GM12878 (cell line): Measurements from ENCODE around the gene PACSIN3. TPM values are rescaled to one million over a fixed set of nuclear protein-coding genes. Genes with fewer than 3 reads are reported as not detected.

Source experiments
- ATAC-seq: fragments of 200-7000 bp; cut with Tn5 transposase; 3 replicates; pipeline ENCODE4 v1.9.1; 2020; ENCODE audit warnings: mild to moderate bottlenecking, moderate library complexity
- BruUV-seq: library from RNA; stranded (reverse); fragments of 400-500 nt; replicated peaks from 2 replicates; lab custom pipeline; 2021; lab: Mats Ljungman, UMichigan
- CTCF ChIA-PET: fragments of 300-600 bp; sonication (Branson Sonifier 250); formaldehyde crosslinking; extraction: SDS; loops from one replicate; lab custom pipeline; 2021; ENCODE audit warnings: inconsistent platforms; lab: Yijun Ruan, JAX
- POLR2A ChIA-PET: fragments of 350-600 bp; formaldehyde crosslinking; extraction: SDS; loops from one replicate; lab custom pipeline; 2021; ENCODE audit warnings: inconsistent platforms; lab: Charles Lee
- RAD21 ChIA-PET: fragments of 300-600 bp; sonication (Branson Sonifier 250); formaldehyde crosslinking; loops from one replicate; lab custom pipeline; 2023; ENCODE audit warnings: antibody characterized with exemption; ENCODE audit not compliant: unreplicated experiment; lab: Charles Lee
- SMC1A ChIA-PET: fragments of 300-600 bp; sonication (Branson Sonifier 250); formaldehyde crosslinking; loops from one replicate; lab custom pipeline; 2023; ENCODE audit not compliant: unreplicated experiment, uncharacterized antibody; lab: Charles Lee
- DNase-seq: peaks from one replicate; pipeline ENCODE4 v3.0.0-alpha.2; 2011; ENCODE audit warnings: low read depth, low spot score
- FAIRE-seq: peaks from 3 replicates; lab custom pipeline; 2011; peaks lifted over from hg19 to GRCh38; lab: Jason Lieb, UNC
- H2AFZ ChIP-seq: 2 replicates; pipeline ENCODE4 v1.6.0; 2011; ENCODE audit warnings: low read depth, low read length, control low read depth; ENCODE audit not compliant: control insufficient read depth
- H3K27ac ChIP-seq: 2 replicates; pipeline ENCODE4 v1.5.1; 2011; ENCODE audit warnings: control low read depth; ENCODE audit not compliant: control insufficient read depth, insufficient read depth
- H3K27me3 ChIP-seq, 2 experiments: replicated peaks in 1 of 2; 2 replicates each; pipeline versions ENCODE4 v1.6.0 to v1.6.1; 2011; ENCODE audit warnings: low read length in 1 of 2; ENCODE audit not compliant: control insufficient read depth in 2 of 2, insufficient read depth in 2 of 2
- H3K36me3 ChIP-seq, 2 experiments: 2 replicates each; pipeline ENCODE4 v1.5.1; 2011; ENCODE audit warnings: low read length in 1 of 2; ENCODE audit not compliant: control insufficient read depth in 2 of 2, insufficient read depth in 2 of 2
- H3K4me1 ChIP-seq: 2 replicates; pipeline ENCODE4 v1.6.1; 2011; ENCODE audit warnings: mild to moderate bottlenecking, low read length, moderate library complexity, mixed read lengths; ENCODE audit not compliant: control insufficient read depth, insufficient read depth
- H3K4me2 ChIP-seq: 2 replicates; pipeline ENCODE4 v1.6.0; 2011; ENCODE audit warnings: control low read depth; ENCODE audit not compliant: control insufficient read depth, insufficient read depth
- H3K4me3 ChIP-seq: fragments of 200-600 bp; sonication (generic); 2 replicates; pipeline ENCODE4 v1.5.1; 2016
- H3K79me2 ChIP-seq: 2 replicates; pipeline ENCODE4 v1.6.0; 2011; ENCODE audit warnings: low read length; ENCODE audit not compliant: control insufficient read depth, insufficient read depth
- H3K9ac ChIP-seq: 2 replicates; pipeline ENCODE4 v1.8.0; 2011; ENCODE audit warnings: low read length, control low read depth, mixed read lengths; ENCODE audit not compliant: control insufficient read depth, insufficient read depth
- H3K9me3 ChIP-seq: replicated peaks from 3 replicates; pipeline ENCODE4 v1.5.1; 2011; ENCODE audit warnings: mild to moderate bottlenecking, low read length; ENCODE audit not compliant: control insufficient read depth, insufficient read depth
- H4K20me1 ChIP-seq: 2 replicates; pipeline ENCODE4 v1.6.0; 2011; ENCODE audit not compliant: control insufficient read depth, insufficient read depth
- ATF7 ChIP-seq: fragments of 450-650 bp; IDR thresholded peaks from 2 replicates; pipeline ENCODE4 v1.6.1; 2016; ENCODE audit warnings: low read depth, mild to moderate bottlenecking
- CEBPB ChIP-seq, 2 experiments: fragments of 150-350 bp in 1 of 2; IDR thresholded peaks; 2 replicates each; pipeline ENCODE4 v1.6.1; 2012 to 2014; ENCODE audit warnings: low read depth in 2 of 2, low read length in 2 of 2, borderline replicate concordance in 1 of 2, inconsistent platforms in 1 of 2
- CHD4 ChIP-seq: fragments of 200-600 bp; sonication (generic); IDR thresholded peaks from 2 replicates; pipeline ENCODE4 v1.6.1; 2016; ENCODE audit warnings: mild to moderate bottlenecking
- CREB1 ChIP-seq: IDR thresholded peaks from 2 replicates; pipeline ENCODE4 v1.6.1; 2012; ENCODE audit warnings: low read depth, mild to moderate bottlenecking, inconsistent platforms
- CTCF ChIP-seq, 3 experiments: IDR thresholded peaks in 2 of 3; conservative IDR thresholded peaks in 1 of 3; 2 replicates each; pipeline ENCODE4 v1.5.1; 2011; ENCODE audit warnings: low read depth in 3 of 3, low read length in 3 of 3, mild to moderate bottlenecking in 3 of 3, control low read depth in 2 of 3, moderate library complexity in 2 of 3, inconsistent platforms in 1 of 3, mixed read lengths in 1 of 3; ENCODE audit not compliant: control insufficient read depth in 2 of 3, insufficient read depth in 1 of 3; ENCODE audit errors: extremely low read depth in 1 of 3
- ESRRA ChIP-seq: IDR thresholded peaks from 2 replicates; pipeline ENCODE4 v1.6.1; 2012; ENCODE audit warnings: mild to moderate bottlenecking, low read length, improper control_type of control experiment
- KLF5 ChIP-seq: fragments of 450-650 bp; IDR thresholded peaks from 2 replicates; pipeline ENCODE4 v1.6.1; 2014; ENCODE audit warnings: mild to moderate bottlenecking; ENCODE audit not compliant: partially characterized antibody
- MAX ChIP-seq: IDR thresholded peaks from 2 replicates; pipeline ENCODE4 v1.6.1; 2012; ENCODE audit warnings: low read depth, low read length, improper control_type of control experiment
- MEF2A ChIP-seq: IDR thresholded peaks from 2 replicates; pipeline ENCODE4 v1.6.1; 2011; ENCODE audit warnings: low read depth, mild to moderate bottlenecking, low read length, moderate library complexity; ENCODE audit not compliant: insufficient read depth
- MTA2 ChIP-seq: fragments of 450-650 bp; IDR thresholded peaks from 2 replicates; pipeline ENCODE4 v1.6.1; 2016; ENCODE audit warnings: low read depth, mild to moderate bottlenecking, moderate library complexity
- MYB ChIP-seq: fragments of 150-350 bp; IDR thresholded peaks from 2 replicates; pipeline ENCODE4 v1.6.1; 2014; ENCODE audit warnings: mild to moderate bottlenecking, low read depth, low read length, borderline replicate concordance
- RFX5 ChIP-seq: IDR thresholded peaks from 2 replicates; pipeline ENCODE4 v1.6.1; 2011; ENCODE audit warnings: low read depth, low read length, improper control_type of control experiment
- SRF ChIP-seq, 2 experiments: IDR thresholded peaks; 2 replicates each; pipeline ENCODE4 v1.6.1; 2011; ENCODE audit warnings: low read depth in 2 of 2, low read length in 2 of 2, mild to moderate bottlenecking in 1 of 2, moderate library complexity in 1 of 2
- TCF3 ChIP-seq: IDR thresholded peaks from 2 replicates; pipeline ENCODE4 v1.6.1; 2012; ENCODE audit warnings: low read depth, mild to moderate bottlenecking, low read length, borderline replicate concordance; ENCODE audit not compliant: insufficient read depth
- YY1 ChIP-seq: IDR thresholded peaks from 2 replicates; pipeline ENCODE4 v1.6.1; 2011; ENCODE audit warnings: low read depth, mild to moderate bottlenecking, low read length
- ZNF622 ChIP-seq: fragments of 450-650 bp; IDR thresholded peaks from 2 replicates; pipeline ENCODE4 v1.6.1; 2017; ENCODE audit warnings: mild to moderate bottlenecking, inconsistent platforms
- WGBS: methylation state at CpG from one replicate; pipeline ENCODE4 v1.1.6; 2016; ENCODE audit warnings: low lambda C conversion rate; ENCODE audit not compliant: insufficient replicate concordance, insufficient coverage; ENCODE audit errors: missing lambda C conversion rate; 5-methylcytosine and 5-hydroxymethylcytosine counted together
- in situ Hi-C: fragments of 300-500 bp; cut with MboI; formaldehyde crosslinking; loops from 9 replicates; pipeline ENCODE4 v1.14.3; 2018; ENCODE audit warnings: mixed read lengths
- intact Hi-C: fragments of 100-400 bp; cut with micrococcal nuclease; formaldehyde crosslinking; loops from one replicate; pipeline ENCODE4 v1.14.2; 2022; ENCODE audit not compliant: unreplicated experiment
- polyA plus RNA-seq, 11 experiments: library from polyadenylated mRNA; depleted of rRNA in 4 of 11; unstranded in 6 of 11; stranded (reverse) in 5 of 11; fragments of >200 nt; fragmentation: Nextera tagmentation in 4 of 11; fragmentation: Illumina TruSeq in 1 of 11; extraction: Ambion mirVana in 4 of 11; extraction: Trizol in 1 of 11; gene quantifications; 1 replicate in 1 of 11; 2 replicates in 10 of 11; pipeline versions ENCODE4 v1.2.1 to v1.2.3, GENCODE V29; 2011 to 2016; ENCODE audit warnings: inconsistent platforms in 2 of 11, missing spikeins in 2 of 11, low read depth in 1 of 11
- total RNA-seq, 4 experiments: library from RNA; depleted of rRNA in 3 of 4; stranded (reverse); fragments of >200 nt in 3 of 4; fragmentation: Illumina TruSeq in 1 of 4; extraction: Trizol in 1 of 4; gene quantifications; 2 replicates each; pipeline versions ENCODE4 v1.2.1 to v1.2.3, GENCODE V29; 2013 to 2021

The PACSIN3 gene
- total and polyA plus RNA-seq, 10 of the 15 experiments (the other 5 are each of a cell fraction or from before 2014, with no cell fraction given) = 0.05 to 0.82 (median 0.22) TPM; not detected in 1

- no peaks in the 10 kb centered on the region for H4K20me1 ChIP-seq
- H3K9ac ChIP-seq = no peak overlapping the region
- no TSS peak for BruUV-seq
- WGBS = 87% methylated on average over 8 of the region's 8 CpGs
- H3K4me3 ChIP-seq = no peak overlapping the region
- no peak overlapping the region for H2AFZ ChIP-seq
- ChIA-PET POLR2A (interaction anchor here (0.6 kb wide), 1 partner anchor 296 kb away, joined by 4 read pairs; no protein-coding TSS in a partner anchor), SMC1A (no interaction called here), CTCF (interaction anchor here (1.1 to 1.6 kb wide), 2 partner anchors 90 to 101 kb away, joined by 3 to 4 read pairs; partner anchors contain the start of gene ACP2), RAD21 (interaction anchor here (1.3 kb wide), 1 partner anchor 262 kb away, joined by 3 read pairs; no protein-coding TSS in a partner anchor)
- TF ChIP-seq CTCF (IDR thresholded peaks at IDR 0.05 in 2 of 3, conservative IDR thresholded peaks at IDR 0.05 in 1 of 3; ENCODE audit: control insufficient read depth in 2 of 3, extremely low read depth in 1 of 3, insufficient read depth in 1 of 3, low read depth in 3 of 3, low read length in 3 of 3) (no peak), MAX (no peak), MTA2 (no peak), MEF2A (no peak), SRF (IDR thresholded peaks at IDR 0.05; ENCODE audit: low read depth in 2 of 2, low read length in 2 of 2) (no peak), CREB1 (no peak), ZNF622 (no peak), RFX5 (no peak), ATF7 (no peak), MYB (no peak), CEBPB (IDR thresholded peaks at IDR 0.05; ENCODE audit: borderline replicate concordance in 1 of 2, low read depth in 2 of 2, low read length in 2 of 2) (no peak), TCF3 (no peak), ESRRA (no peak), CHD4 (no peak), KLF5 (no peak), YY1 (no peak)
- no peak for ATAC-seq
- no peak for FAIRE-seq
- H3K9me3 ChIP-seq = no peaks in the 10 kb centered on the region
- intact Hi-C loops = no loop called here
- peaks cover 0 to 2% of the 10 kb centered on the region in 2 experiments; a peak in 3 of 4 replicates for H3K36me3 ChIP-seq
- H3K4me1 ChIP-seq = no peaks in the 10 kb centered on the region
- DNase-seq = no peak
- no peak overlapping the region for H3K27ac ChIP-seq
- H3K4me2 ChIP-seq = no peak overlapping the region
- no peaks in the 10 kb centered on the region for H3K27me3 ChIP-seq
- in situ Hi-C loops = no loop called here
- no peaks in the 10 kb centered on the region for H3K79me2 ChIP-seq
Observed at GRCh38 chr11:47157805-47158204, 28.4 kb downstream of the PACSIN3 start.
